Measurements from ENCODE around the gene TOLLIP.

Gene TOLLIP

GRCh38 chr11:1240771-1241170, 68.7 kb downstream of the TOLLIP start:
- no peak for DNase-seq

- DNase-seq: no peak
These were observed 69.7 kb downstream of the TOLLIP start for GRCh38 chr11:1239596-1240205.

GRCh38 chr11:1238767-1239595, 70.5 kb downstream of the TOLLIP start:
- no peak for DNase-seq

- no peak for DNase-seq
These were observed 71.6 kb downstream of the TOLLIP start for GRCh38 chr11:1237851-1238250.

- DNase-seq: no peak
These were observed 72.3 kb downstream of the TOLLIP start for GRCh38 chr11:1237128-1237580.

- DNase-seq: no peak
These were observed 72.9 kb downstream of the TOLLIP start for GRCh38 chr11:1236316-1237127.

- DNase-seq: no peak
These were observed 73.5 kb downstream of the TOLLIP start for GRCh38 chr11:1235901-1236315.

GRCh38 chr11:1235306-1235900, 74.0 kb downstream of the TOLLIP start:
- DNase-seq: no peak

- DNase-seq: no peak
These were observed 74.6 kb downstream of the TOLLIP start for GRCh38 chr11:1234771-1235305.

GRCh38 chr11:1234054-1234720, 75.2 kb downstream of the TOLLIP start:
- DNase-seq: no peak

GRCh38 chr11:1233351-1234053, 75.9 kb downstream of the TOLLIP start:
- DNase-seq: no peak

- DNase-seq: no peak
These were observed 76.5 kb downstream of the TOLLIP start for GRCh38 chr11:1232883-1233321.

- DNase-seq: no peak
These were observed 77.2 kb downstream of the TOLLIP start for GRCh38 chr11:1232021-1232882.

- DNase-seq: no peak
These were observed 77.9 kb downstream of the TOLLIP start for GRCh38 chr11:1231396-1232020.

- DNase-seq: no peak
These were observed 78.7 kb downstream of the TOLLIP start for GRCh38 chr11:1230456-1231395.

GRCh38 chr11:1230121-1230455, 79.3 kb downstream of the TOLLIP start:
- no peak for DNase-seq

GRCh38 chr11:1229471-1230120, 79.8 kb downstream of the TOLLIP start:
- DNase-seq: no peak

GRCh38 chr11:1228921-1229451, 80.4 kb downstream of the TOLLIP start:
- no peak for DNase-seq
